A673 (cell line): ENCODE measurements around the gene PRDM16. TPM values are rescaled to one million over a fixed set of nuclear protein-coding genes. Genes with fewer than 3 reads are reported as not detected.

Experiments used
- BruUV-seq: library from RNA; stranded (reverse); fragments of 400-500 nt; replicated peaks from 2 replicates; lab custom pipeline; 2021; lab: Mats Ljungman, UMichigan
- CTCF ChIA-PET: fragments of 300-600 bp; sonication (Branson Sonifier 250); formaldehyde crosslinking; loops from one replicate; lab custom pipeline; 2022; ENCODE audit warnings: antibody characterized with exemption; lab: Charles Lee
- POLR2A ChIA-PET: fragments of 300-600 bp; sonication (Branson Sonifier 250); formaldehyde crosslinking; loops from one replicate; lab custom pipeline; 2022; ENCODE audit warnings: antibody characterized with exemption; ENCODE audit not compliant: low non-redundant PET; lab: Charles Lee
- DNase-seq: peaks from one replicate; pipeline ENCODE4 v3.0.0-alpha.2; 2015; ENCODE audit warnings: low spot score
- H3K27ac ChIP-seq: fragments of 200-600 bp; sonication (generic); 2 replicates; pipeline ENCODE4 v1.5.1; 2016; ENCODE audit warnings: mixed run types, low read depth, mild to moderate bottlenecking, mixed read lengths, antibody characterized with exemption, low read length; ENCODE audit not compliant: poor library complexity, severe bottlenecking
- H3K27me3 ChIP-seq: fragments of 200-600 bp; sonication (generic); replicated peaks from 2 replicates; pipeline ENCODE4 v1.6.1; 2017; ENCODE audit warnings: mixed run types, low read depth, mild to moderate bottlenecking, mixed read lengths, antibody characterized with exemption, low read length; ENCODE audit not compliant: insufficient read depth, poor library complexity
- H3K36me3 ChIP-seq: fragments of 200-600 bp; sonication (generic); 2 replicates; pipeline ENCODE4 v1.6.1; 2016; ENCODE audit warnings: mixed run types, mild to moderate bottlenecking, mixed read lengths, antibody characterized with exemption, low read length; ENCODE audit not compliant: insufficient read depth, poor library complexity, severe bottlenecking
- H3K4me1 ChIP-seq: fragments of 200-600 bp; sonication (generic); 2 replicates; pipeline ENCODE4 v1.6.1; 2017; ENCODE audit warnings: mixed run types, mild to moderate bottlenecking, mixed read lengths, antibody characterized with exemption, low read length; ENCODE audit not compliant: insufficient read depth, poor library complexity, severe bottlenecking
- H3K4me3 ChIP-seq: fragments of 200-600 bp; sonication (generic); 2 replicates; pipeline ENCODE4 v1.5.1; 2016; ENCODE audit warnings: low read depth, mixed run types, mild to moderate bottlenecking, mixed read lengths, low read length; ENCODE audit not compliant: poor library complexity, severe bottlenecking
- H3K9me3 ChIP-seq: fragments of 200-600 bp; sonication (generic); 2 replicates; pipeline ENCODE4 v1.6.1; 2016; ENCODE audit warnings: mixed run types, low read depth, mild to moderate bottlenecking, mixed read lengths, antibody characterized with exemption, low read length; ENCODE audit not compliant: poor library complexity, severe bottlenecking
- CTCF ChIP-seq: fragments of 300-800, 200-600 bp; sonication (generic); conservative IDR thresholded peaks from 2 replicates; pipeline ENCODE4 v1.5.1; 2017; ENCODE audit warnings: low read depth, mild to moderate bottlenecking, antibody characterized with exemption, low read length, moderate library complexity, mixed read lengths
- EZH2 ChIP-seq: fragments of 200-600 bp; sonication (generic); IDR thresholded peaks from 2 replicates; pipeline ENCODE4 v1.6.1; 2017; ENCODE audit warnings: borderline replicate concordance, low read depth, mild to moderate bottlenecking, mixed read lengths, antibody characterized with exemption, low read length; ENCODE audit not compliant: poor library complexity, severe bottlenecking
- intact Hi-C: fragments of 100-400 bp; cut with micrococcal nuclease; formaldehyde crosslinking; loops from one replicate; pipeline ENCODE4 v1.10.0; 2022; ENCODE audit not compliant: unreplicated experiment
- total RNA-seq: library from RNA; stranded (reverse); gene quantifications from 2 replicates; pipeline ENCODE4 v1.2.3, GENCODE V29; 2021

PRDM16 gene
- total RNA-seq, 1 experiment from 2014 or later, result 0.49 TPM

DNA sequence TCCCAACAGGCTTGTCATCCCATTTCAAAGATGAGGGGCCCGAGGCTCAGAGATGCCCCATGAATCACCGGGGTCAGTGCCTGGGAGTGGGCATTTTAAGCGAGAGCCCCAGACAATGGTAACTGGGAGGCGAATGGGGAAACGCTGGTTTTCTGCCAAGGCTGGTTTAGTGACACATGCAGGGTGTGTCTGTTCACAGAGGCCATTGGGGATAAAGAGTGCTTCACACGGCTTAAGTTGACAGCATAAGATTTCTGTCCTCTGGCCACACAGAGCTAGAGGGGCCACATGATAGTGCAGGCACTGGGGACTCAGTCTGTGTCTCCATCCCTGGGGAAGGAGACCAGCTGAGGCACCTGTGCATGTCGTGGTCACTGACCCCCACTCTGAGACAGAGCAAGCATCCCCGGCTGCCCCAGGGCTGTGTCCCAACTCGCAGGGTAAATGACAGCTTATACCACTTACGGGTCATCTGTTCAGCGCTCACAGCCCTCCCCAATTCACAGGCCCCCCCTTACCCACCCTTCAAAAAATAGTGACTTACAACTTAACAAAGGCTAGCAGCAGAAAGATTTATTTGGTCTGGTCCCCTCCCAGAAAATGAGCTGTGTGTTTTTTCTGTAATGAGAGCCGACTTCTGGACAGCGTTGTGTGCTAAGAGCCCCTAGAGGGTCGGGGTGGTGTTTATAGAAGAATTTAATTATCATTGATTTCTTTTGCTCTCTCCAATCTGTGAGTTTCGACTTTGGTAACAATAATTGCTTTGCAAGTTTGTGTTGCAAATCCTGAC is 350.6 kb downstream of the PRDM16 start:
- POLR2A ChIA-PET, result no interaction called here
- no peak for TF ChIP-seq EZH2
- TF ChIP-seq CTCF, result no peak
- no peak overlapping the region for H3K4me3 ChIP-seq
- CTCF ChIA-PET, result no interaction called here
- no TSS peak for BruUV-seq
- H3K27ac ChIP-seq, result no peak overlapping the region
- H3K4me1 ChIP-seq, result no peaks in the 10 kb centered on the region
- peaks cover 20% of the 10 kb centered on the region for H3K27me3 ChIP-seq
- intact Hi-C loops, result loop anchor here (10.0 kb wide), 2 partner anchors 595 to 865 kb away; partner anchors contain the start of gene TNFRSF14
- no peaks in the 10 kb centered on the region for H3K36me3 ChIP-seq
- no peak for DNase-seq
- H3K9me3 ChIP-seq, result peaks cover 6% of the 10 kb centered on the region

- Histone ChIP-seq H3K9me3 (peaks cover 6% of the 10 kb centered on the region), H3K27me3 (peaks cover 20% of the 10 kb centered on the region), H3K36me3 (no peaks in the 10 kb centered on the region), H3K4me1 (no peaks in the 10 kb centered on the region), H3K4me3 (no peak overlapping the region), H3K27ac (no peak overlapping the region)
- ChIA-PET POLR2A (no interaction called here), CTCF (no interaction called here)
- no peak for DNase-seq
- no TSS peak for BruUV-seq
- TF ChIP-seq EZH2 (no peak), CTCF (no peak)
- intact Hi-C loops, result loop anchor here (10.0 kb wide), 2 partner anchors 596 to 866 kb away; partner anchors contain the start of gene TNFRSF14
These were observed 351.4 kb downstream of the PRDM16 start for GRCh38 chr1:3420218-3420951.

- CTCF ChIA-PET, result no interaction called here
- no peak overlapping the region for H3K4me3 ChIP-seq
- POLR2A ChIA-PET, result no interaction called here
- H3K36me3 ChIP-seq, result no peaks in the 10 kb centered on the region
- BruUV-seq, result no TSS peak
- no peaks in the 10 kb centered on the region for H3K4me1 ChIP-seq
- H3K9me3 ChIP-seq, result no peaks in the 10 kb centered on the region
- intact Hi-C loops, result loop anchor here (10.0 kb wide), 2 partner anchors 598 to 868 kb away; partner anchors contain the start of gene TNFRSF14
- no peak overlapping the region for H3K27ac ChIP-seq
- peaks cover 20% of the 10 kb centered on the region for H3K27me3 ChIP-seq
- DNase-seq, result no peak
- TF ChIP-seq EZH2, result no peak
These were observed 353.6 kb downstream of the PRDM16 start for GRCh38 chr1:3422638-3423037.
